ENCODE measurements around the gene CAPN14.

The CAPN14 gene

DNA sequence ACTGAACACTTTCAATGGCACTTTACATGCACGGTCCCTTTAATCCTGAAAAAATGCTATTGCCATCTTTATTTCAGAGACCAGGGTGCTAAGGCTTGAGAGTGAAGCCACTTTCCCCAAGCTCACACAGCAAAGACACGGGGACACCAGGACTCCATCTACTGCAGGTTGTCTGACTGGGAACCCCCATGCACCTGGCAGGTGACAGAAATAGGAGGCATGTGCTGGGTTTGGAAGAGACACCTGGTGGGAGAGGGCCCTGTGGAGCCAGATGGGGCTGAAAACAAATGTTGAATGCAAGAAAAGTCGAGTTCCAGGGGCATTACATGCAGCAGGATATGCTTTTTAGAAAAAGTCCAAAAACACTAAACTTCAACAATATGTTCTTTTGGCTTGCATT is 11.4 kb upstream of the CAPN14 start:
- DNase-seq (ENCODE audit: low read depth in 2 of 2, low spot score in 1 of 2): no peak

DNA sequence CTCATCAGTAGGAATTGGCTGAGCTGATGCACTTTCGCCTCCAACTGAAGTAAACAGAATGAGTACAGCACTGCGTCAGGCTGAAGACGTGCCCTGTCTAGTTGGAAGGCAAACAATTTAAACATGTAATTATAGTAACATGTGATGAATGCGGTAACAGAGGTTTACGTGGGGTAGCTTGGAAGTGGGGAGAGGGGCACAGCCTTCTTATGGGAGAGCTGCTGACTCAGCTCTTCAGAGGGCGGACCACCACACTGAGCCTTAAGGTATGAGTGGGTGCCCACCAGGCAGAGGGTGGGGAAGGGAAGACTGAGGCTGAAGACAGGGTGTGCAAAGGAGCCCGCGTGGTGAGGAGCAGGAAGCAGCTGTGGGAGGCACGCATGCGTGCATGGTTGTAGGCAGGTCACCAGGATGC is 10.4 kb upstream of the CAPN14 start:
- DNase-seq (ENCODE audit: low read depth in 2 of 2, low spot score in 1 of 2): no peak

DNA sequence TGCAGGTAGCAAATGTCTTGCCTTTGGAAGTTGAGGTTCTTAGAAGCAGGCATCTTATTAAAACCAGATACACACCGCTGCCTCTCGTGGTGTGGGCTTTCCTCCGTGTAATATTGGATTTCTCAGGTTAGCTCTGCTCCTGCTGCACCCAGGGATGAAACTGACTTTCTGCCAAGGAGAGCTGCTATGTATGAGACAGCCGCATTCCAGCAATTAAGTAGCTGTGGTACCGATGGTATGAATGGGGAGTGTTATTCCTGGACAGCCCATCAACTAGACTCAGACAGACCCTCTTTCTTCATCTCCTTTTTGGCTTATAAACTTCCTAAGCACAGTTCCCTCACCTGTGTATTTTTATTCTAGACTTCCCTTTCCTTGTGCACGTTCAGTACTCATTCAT is 9.8 kb upstream of the CAPN14 start:
- no peak for DNase-seq (ENCODE audit: low read depth in 2 of 2, low spot score in 1 of 2)

DNA sequence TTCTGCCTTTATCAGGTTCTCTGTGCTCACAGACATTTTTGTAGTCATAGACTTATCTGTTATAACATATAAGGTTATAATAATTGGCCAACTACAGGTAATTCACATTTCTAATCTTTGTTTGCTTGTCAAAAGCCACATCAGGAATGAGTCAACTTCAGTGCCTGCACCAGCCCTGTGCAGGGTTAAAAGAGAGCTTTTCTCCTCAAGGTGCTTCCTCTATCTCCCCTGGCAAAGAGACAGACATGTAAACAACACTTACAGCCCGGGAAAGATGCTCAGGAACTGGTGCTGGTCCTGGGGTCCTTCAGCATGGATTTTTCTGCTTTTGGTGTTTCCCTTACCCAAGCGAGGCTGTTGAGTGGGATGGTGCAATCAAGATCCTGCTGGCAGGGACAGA is 9.0 kb upstream of the CAPN14 start:
- no peak for DNase-seq (ENCODE audit: low read depth in 2 of 2, low spot score in 1 of 2)

DNA sequence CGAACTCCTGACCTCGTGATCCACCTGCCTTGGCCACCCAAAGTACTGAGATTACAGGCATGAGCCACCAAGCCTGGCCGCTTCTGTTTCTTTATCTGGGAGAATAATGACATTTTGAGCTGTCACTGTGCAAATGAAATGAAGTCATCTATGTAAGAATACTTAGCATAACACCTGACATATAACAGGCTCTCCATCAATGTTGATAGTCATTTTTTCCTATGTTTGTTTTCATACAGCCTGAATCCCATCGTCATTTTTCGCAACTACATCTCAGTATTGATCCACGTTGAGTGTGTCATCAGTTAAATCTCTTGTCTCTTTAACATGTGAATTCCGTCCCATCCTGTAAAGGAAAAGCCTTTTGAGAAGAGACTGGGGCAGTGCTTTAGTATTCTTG is 6.4 kb upstream of the CAPN14 start:
- no peak for DNase-seq (ENCODE audit: low read depth in 2 of 2, low spot score in 1 of 2)

DNA sequence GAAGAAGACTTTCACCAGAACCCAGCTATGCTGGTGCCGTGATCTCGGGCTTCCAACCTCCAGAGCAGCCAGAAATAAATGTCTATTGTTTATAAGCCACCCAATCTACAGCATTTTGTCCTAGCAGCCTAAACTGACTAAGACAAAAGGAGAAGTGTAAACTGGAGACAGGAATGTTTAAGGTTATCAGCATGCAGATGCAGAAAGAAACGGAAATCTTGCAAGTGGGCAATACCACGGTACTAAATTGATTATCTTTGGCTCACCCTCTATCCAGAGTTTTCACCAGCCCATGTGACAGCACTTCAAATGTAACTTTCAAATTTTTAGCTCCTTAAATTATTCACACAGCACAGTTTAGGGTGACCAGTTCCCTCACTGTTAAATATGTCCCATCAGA is 5.7 kb upstream of the CAPN14 start:
- no peak for DNase-seq (ENCODE audit: low read depth in 2 of 2, low spot score in 1 of 2)

DNA sequence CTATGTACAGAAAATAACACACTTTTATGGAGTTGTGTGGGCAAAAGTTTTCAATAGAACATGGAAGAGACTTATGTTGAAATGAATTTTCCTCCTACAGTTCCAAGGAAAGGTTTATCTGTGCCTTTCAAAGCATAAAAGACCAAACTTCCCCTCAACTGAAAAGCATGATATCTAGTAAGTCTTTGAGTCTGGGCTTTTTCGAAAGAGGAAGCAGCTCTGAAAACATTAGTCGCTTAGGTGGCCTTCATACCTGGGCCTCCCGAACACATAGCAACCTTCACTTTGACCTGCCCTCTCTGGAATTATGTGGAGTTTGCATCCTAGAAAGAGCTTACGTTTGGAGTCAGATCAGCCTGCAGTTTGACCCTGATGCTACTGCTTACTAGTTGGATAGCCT is 4.8 kb upstream of the CAPN14 start:
- DNase-seq (ENCODE audit: low read depth in 2 of 2, low spot score in 1 of 2): no peak

DNA sequence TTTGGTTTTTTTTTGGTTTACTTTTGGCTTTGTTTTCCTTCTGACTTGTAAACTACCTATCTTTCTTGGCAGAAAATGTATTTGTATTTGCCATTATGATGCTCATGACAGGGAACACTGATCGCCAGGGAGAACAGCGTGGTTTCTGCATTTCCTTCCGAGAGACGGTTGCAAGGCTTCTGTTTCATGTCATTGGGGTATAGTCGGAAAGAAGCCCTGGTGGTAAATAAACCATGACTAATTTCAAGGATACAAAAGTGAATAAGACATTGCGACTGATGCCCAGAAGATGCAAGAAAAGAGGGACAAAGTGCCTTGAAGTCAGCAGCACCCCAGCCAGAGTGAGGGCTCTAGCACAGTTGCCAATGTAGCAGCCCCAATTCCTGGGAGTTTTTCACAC is 4.2 kb upstream of the CAPN14 start:
- DNase-seq (ENCODE audit: low read depth in 2 of 2, low spot score in 1 of 2): no peak

DNA sequence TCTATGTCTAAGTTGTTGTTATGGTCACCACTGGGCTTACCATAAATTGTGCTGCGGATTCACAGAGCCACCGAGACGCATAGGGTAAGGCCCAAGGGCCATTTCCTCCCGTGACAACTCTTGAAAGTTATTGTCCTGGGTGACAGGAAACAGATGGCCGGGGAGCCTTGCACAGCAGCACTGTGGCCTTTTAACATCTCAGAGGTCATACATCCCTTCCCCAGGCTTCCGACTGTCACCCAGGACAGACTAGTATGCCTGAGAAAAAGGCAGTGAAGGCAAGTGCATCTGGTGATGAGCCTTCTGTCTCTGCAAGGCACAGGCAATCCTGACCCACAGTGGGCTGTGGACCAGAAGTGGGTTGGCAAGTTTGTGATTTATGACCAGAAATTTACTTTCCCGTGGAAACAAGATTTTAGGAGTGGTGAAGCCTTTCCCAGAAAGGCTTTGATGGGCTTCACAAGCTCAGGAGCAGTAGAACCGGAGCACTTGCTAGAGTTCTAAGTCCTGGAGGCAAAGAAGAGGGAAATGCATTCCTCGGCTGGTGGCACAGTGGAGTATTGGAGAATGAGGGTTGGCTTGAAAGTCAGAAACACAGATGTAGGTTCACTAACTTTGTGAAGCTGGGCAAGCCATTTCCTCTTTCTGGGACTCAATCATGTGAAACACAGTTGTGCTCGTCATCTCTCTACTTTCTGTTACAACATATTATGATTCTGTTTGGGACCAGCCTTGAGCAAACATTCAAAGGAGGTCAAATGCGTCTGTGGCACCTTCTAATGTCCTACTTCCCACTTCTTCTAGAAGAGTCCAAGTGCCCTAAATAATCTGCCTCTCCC is 2.0 kb upstream of the CAPN14 start:
- no peak for DNase-seq (ENCODE audit: low read depth in 2 of 2, low spot score in 1 of 2)

DNA sequence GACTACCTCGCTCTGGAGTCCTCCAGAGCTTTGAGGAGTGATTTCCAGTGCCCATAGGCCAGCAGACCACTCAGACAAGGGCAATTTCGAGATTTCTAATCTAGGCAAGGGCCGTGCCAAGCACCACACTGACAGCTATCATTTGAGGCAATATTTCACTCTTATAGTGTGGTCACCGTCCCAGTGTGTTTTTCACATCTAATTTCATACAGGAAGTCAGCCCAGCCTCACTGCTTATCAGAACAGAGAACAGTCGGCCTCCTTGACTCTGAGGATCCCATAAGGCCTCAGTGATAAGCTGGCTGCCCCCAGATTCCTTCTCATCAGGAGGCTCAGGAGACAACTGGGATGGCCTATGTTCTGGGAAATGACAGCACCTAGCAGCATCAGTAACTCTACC is 581 bp downstream of the CAPN14 start:
- DNase-seq (ENCODE audit: low read depth in 2 of 2, low spot score in 1 of 2): no peak

DNA sequence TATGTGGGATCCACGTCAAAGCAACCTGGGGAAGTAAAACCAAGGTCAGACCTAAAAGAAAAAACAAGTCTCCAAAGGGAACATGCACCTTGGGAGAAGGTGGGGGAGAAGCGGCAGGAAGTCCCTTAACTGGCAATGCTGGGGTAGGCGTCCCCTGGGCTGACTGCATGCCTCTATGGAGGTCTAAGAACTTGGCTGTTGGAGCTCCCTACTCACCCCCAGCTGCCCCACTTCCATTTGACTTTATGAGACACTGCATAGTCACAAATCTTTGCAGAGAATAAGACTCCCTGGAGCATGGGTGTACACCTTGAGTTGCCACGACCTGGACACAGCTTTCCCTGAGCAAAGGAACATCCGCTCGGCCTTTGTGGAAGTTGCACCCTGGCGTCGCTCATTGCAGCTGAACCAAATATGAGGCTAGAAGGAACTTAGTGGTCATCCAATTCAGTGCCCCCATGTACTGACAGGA is 2.8 kb downstream of the CAPN14 start:
- DNase-seq (ENCODE audit: low read depth in 2 of 2, low spot score in 1 of 2): no peak

DNA sequence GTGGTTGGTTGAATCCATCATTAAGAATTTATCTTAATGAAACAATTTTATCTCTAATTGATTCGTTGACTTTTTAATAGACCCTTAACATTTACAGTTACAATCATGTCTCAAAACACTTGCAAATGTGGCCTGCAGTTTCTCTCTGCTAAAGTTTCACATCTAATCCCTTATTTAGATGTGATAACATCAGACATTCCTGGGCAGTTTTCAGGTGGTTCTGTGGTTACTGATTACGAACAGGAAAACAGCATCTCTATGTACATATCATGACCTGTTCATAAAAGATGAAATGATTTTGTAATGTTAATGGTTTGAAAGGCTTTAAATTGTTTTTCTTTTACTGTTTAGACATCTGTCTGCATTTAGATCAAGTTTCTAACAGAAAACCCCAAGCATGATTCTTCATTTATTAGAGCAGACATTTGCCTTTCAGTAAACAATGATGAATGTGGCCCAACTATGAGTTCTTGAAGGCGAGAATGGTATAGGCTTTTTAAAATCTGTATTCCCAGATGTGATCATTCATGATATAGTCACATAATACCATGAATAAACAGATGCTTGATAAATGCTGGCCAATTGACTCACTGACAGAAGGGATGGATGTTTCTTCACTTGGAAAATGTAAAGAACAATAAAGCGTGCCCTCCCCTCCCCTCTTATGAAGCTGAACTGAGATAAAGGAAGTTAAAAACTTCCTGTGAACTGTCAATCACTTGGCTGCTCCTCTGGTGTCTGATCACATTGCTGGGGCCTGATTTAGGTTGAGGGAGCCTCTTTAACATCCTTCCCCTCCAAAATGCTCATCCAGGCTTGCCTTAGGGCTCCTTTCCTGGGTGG is 3.5 kb downstream of the CAPN14 start:
- no peak for DNase-seq (ENCODE audit: low read depth in 2 of 2, low spot score in 1 of 2)

DNA sequence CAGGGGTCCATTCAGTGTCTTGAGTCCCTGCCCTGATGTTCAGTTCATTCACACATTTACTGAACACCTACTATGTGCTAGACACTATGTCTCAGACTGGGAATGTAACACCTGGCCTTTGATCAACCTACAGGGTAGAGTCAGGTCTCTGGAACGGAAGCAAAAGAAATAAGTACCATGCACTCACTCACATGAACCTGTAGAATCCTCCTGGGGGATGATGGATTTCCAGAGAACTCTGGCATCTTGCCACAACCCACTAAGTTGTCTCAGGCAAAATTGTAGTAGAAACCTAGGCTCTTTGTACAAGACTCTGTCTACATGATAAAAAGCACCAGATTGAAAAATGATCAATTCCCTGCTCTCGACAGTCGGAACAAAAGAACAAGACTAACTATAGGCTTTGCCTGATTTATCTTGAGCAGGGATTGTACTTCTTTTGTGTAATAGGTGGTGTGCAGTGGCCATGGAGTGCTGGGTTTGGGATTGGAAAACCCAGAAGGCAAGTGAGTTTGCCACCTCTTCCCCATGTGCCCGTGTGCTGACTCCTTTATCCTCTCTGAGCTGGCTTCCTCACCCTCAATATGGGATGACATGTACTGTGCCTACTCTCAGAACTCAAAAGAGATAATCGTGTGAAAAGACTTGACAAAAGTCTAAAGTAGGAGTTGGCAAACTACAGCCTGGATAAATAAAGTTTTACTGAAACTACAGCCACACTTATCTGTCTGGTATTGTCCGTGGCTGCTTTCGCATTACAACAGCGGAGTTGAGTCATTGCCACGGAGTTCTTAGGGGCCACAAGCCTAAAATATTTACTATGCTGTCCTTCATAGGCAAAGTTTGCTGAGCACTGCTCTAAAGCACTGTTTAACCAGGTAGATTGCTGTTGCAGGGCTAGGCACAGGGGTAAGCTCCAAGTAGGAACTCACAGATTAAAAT is 4.4 kb downstream of the CAPN14 start:
- DNase-seq (ENCODE audit: low read depth in 2 of 2, low spot score in 1 of 2): no peak

DNA sequence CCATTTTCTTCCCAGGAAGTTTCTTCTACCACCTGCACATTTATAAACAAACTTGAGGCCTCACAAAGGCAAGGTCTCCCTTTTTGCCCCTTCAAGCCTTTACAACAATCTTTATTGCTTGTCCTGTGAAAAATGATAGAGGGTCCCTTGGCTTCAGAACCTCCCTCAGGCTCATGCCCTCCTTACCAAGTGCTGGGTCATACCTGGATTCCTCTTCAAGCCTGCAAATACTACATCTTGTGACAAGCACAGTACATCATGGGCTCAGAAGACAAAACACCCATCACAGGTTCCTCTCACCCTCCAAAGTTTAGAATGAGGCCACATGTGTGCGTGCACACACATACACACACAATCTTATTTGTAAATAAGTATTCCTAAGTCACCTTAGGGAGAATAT is 9.1 kb downstream of the CAPN14 start:
- no peak for DNase-seq (ENCODE audit: low read depth in 2 of 2, low spot score in 1 of 2)

DNA sequence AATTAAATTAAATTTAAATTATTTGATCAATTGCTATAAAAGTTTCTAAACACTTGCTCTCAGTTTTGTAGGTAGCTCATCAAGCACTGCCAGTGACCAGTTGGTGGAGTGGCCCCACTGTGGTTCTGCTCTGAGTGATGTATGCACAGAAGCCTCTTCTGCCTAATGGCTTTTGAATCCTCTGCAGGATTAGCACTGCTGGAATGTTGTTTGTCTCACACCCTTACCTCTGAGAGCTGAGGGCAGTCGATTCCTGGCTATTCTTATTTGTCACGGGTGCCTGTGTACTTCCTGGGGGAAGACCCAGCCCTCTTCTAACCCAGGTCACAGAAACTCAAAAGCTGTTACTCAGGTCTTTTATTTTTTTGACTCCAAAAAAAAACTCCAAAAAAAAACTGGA is 9.5 kb downstream of the CAPN14 start:
- no peak for DNase-seq (ENCODE audit: low read depth in 2 of 2, low spot score in 1 of 2)

DNA sequence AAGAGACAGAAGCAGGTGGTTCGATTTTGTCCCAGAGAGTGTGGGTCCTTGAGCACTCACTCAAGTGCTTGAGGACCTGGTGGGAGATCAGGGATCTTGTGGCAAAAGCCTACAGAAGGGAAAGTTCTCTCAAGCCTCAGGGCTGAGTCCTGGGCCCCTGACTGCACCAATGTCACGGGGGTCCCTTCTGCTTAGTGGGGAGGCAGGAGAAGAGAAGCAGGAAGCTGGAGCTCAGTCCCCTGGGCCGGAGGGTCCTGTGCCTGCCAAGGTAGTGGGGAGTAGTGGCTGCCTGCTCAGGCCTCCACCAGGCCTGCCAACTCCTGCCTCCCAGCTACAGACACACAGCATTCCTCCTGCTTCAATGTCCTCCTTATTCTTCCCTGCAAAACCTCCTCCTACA is 11.7 kb downstream of the CAPN14 start:
- no peak for DNase-seq (ENCODE audit: low read depth in 2 of 2, low spot score in 1 of 2)

DNA sequence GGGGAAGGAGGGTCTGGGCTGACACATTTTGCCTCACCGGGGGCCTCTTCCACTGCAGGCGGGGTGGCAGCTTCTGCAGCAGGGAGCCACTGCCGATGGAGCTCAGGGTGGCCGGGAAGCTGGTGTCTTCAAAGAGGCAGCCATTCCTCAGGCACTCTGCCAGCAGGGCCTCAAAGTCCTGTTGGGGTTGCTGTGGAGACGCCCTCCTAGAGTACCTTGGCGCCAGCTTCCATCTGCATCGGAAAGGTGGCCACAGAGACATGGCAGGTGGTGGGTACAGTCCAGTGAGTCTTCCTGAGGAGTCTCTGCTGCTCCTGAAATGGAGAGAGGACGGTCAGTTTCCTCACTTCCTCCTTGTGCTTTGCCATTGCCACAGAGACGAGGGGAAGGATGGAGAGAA is 12.1 kb downstream of the CAPN14 start:
- DNase-seq (ENCODE audit: low read depth in 2 of 2, low spot score in 1 of 2): no peak

DNA sequence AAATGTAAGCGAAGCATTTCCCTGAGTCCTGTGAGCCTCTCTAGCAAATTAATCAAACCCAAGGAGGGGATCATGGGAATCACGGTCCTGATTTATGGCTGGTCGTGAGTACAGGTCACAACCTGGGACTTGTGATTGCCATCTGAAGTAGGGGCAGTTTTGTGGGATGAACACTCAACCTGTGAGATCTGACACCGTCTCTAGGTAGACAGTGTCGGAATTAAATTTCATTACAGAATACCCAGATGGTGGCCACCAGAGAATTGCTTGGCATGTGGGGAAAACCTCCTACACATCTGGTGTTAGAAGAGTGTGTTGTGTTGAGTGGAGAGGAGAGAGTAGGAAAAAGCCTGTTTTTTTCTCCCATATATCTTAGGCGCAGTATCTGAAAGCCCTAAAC is 12.5 kb downstream of the CAPN14 start:
- DNase-seq (ENCODE audit: low read depth in 2 of 2, low spot score in 1 of 2): no peak

DNA sequence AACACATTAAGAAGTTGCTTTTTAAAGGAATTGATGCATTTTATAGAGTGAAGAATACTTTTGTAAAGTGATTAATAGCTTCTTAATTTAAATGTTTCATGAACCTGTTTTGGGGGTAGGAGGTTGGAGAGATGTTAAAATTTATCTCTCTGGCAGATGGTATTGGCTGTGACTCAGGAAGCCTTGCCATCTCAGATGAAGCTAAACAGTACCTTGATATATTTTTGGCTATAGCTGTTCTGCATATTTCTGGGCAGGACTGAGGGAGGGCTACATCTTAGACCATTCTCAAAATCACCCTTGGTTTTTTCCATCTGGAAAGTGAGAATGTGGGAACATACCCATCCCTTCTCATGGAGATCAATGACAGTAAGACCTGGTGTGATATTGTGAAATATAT is 13.4 kb downstream of the CAPN14 start:
- DNase-seq (ENCODE audit: low read depth in 2 of 2, low spot score in 1 of 2): no peak

DNA sequence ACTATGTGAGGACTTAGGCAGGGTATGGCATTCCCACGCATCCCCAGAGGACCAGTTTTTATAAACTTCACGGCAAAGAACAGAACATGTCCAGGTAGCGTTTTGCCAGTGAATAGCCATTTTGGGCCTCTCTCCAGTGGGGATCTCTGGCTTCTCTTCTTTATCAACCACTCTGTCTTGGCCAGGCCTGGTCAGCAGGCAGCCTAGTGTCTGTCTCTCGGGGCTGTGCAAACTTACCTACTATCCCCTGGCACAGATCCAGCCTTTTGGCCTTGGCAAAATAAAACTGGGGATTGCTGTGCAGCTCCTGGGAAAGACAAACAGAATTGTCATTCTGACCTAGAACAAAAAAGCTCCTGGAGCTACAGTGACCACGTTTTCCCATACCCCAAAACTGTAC is 14.5 kb downstream of the CAPN14 start:
- no peak for DNase-seq (ENCODE audit: low read depth in 2 of 2, low spot score in 1 of 2)

DNA sequence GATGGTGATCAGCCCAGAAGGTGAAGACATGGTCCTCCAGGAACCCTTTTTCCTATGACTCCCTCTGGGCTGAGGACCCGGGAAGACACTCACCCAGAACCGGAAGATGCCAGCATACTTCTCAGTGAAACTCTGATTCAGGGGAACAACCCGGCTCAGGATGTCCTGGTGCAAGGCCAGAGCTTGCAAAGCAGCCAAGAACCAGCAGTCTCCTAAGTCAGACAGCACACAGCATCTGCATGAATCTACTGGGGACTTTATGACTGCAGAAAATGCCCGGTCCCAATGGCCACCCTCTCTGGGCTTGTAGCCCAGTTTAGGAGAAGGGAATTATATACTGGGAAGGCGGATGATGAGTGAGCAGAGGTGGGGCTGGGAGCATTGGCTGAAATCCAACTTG is 15.3 kb downstream of the CAPN14 start:
- no peak for DNase-seq (ENCODE audit: low read depth in 2 of 2, low spot score in 1 of 2)

Data from stimulated activated CD8-positive, alpha-beta memory T cell treated with anti-CD3 and anti-CD28 coated beads, Interleukin-4, amount 100 ng/mL, for 1 hour (primary cell).